GM13977 (cell line): ENCODE results near the gene FER1L5.

Experiments
- DNase-seq: peaks from one replicate; pipeline ENCODE4 v3.0.0; 2012; ENCODE audit warnings: low spot score
- CTCF ChIP-seq: IDR thresholded peaks from 2 replicates; pipeline ENCODE4 v1.5.1; 2012; ENCODE audit warnings: mild to moderate bottlenecking, control low read depth; ENCODE audit not compliant: insufficient read depth; ENCODE audit errors: extremely low read depth, missing control alignments
- in situ Hi-C: fragments of 300-500 bp; cut with MboI; formaldehyde crosslinking; loops from one replicate; pipeline ENCODE4 v1.12.0; 2022; ENCODE audit warnings: low sequenced_read_pairs, low pct_unique_long_range_greater_than_20kb, mixed read lengths, inconsistent platforms; ENCODE audit not compliant: unreplicated experiment

Gene FER1L5

DNA sequence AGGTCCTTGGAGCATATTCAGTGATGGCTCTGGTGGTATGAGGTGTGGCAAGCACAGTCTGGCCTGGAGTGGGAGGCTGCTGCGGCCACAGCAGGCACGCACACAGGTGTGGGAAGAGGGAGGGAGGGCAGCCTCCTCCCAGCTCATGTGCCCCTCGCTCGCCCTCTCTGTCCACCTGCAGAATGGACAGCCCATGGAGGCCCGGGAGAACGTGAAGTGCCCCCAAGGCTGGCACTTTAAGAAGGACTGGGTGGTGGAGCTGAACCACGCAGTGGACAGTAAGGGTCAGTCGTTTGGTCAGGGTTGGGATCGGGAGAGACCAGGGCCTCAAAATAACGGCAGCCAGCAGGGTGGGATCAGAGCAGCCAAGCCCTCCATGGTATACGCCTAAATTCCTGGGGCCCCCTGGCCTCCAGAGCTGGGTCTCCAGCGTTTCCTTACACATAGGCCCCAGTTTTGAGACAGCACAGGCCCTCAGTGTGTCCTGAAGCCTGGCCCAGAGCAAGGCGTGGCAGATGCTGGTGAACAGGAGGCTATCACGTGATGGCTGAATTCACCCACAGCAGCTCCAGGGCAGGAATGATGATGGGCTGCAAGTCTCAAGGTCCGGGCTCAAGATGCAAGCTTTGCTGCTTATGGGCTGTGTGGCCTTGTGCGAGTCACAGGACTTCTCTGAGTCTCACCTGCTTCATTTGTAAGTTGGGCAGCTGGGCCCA lies 47.9 kb downstream of the FER1L5 start:
- no peak for TF ChIP-seq CTCF
- DNase-seq = no peak
- in situ Hi-C loops = no loop called here

DNA sequence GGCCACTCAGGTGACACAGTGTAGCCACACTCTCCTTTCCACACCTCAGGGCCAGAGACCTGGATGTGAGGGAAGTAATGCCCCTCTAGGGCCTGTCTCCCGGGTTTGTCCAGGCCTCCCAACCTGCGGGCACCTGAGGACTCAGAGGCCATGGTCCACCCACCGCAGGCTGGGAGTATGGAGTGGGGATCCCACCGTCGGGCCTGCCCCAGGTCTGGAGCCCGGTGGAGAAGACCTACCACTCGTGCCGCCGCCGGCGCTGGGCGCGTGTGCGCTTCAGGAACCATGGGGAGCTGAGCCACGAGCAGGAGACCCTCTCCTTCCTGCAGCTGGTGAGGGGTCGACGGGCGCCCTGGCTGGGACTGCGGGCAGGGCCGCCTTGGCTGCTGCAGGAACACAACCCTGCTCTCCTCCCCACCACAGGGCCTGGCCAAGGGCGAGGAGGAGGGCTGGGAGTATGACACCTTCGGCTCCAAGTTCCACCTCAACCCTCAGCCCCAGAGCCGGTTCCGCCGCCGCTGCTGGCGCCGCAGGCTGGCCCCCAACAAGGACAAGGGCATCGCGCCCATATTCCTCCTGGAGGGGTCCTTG lies 48.6 kb downstream of the FER1L5 start:
- no peak for DNase-seq
- no peak for TF ChIP-seq CTCF
- in situ Hi-C loops = no loop called here

- in situ Hi-C loops = no loop called here
- no peak for TF ChIP-seq CTCF
Observed at GRCh38 chr2:96692094-96692971, 49.8 kb downstream of the FER1L5 start.

DNA sequence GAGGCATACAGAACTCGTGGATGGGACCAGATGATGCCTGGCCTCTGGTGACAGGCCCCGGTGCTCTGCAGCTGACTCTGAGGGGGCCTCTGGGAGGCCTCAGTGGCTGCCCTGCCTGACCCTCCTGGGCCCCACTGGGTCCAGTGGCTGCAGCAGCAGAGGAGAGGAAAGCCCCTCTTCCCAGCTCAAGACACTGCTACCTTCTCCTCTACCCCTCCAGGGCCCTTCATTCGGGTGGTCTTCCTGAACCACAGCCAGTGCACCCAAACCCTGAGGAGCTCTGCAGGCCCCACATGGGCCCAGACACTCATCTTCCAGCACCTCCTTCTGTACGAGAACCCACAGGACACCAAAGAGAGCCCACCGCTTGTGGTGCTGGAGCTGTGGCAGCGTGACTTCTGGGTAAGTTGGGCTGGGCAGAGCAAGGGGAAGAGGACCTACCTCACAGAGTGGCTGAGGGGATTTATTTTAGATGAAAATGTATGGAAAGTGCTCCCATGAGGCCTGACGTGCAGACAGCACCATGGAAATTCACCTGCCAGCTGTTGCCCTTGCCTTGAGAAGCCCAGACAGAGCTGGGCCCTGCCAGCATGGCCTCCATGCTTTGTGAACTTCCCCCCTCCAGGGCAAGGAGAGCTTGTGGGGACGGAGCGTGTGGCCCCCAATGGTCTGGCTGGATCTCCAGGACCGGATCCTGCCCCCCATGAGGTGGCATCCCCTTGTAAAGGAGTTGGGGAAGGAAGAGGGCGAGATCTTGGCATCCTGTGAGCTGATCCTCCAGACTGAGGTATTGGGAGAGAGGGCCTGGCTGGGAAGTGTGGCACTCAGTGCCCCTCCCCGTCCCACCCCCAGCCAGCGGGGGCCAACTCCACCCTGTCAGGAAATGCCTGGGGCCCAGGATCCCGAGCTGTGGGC lies 51.0 kb downstream of the FER1L5 start:
- no peak for DNase-seq
- TF ChIP-seq CTCF = no peak
- in situ Hi-C loops = no loop called here

More at GRCh38 chr2:96692094-96692971, 49.8 kb downstream of the FER1L5 start:
- no peak for DNase-seq

GRCh38 chr2:96694279-96694678 lies 51.7 kb downstream of the FER1L5 start:
- DNase-seq = no peak
- in situ Hi-C loops = no loop called here
- TF ChIP-seq CTCF = no peak
